HG03575 (cell line): ENCODE results near the gene RIMBP3B.
"Not testable (repeated sequence)": the region's sequence is repeated elsewhere in the genome, so short reads cannot be mapped to it uniquely, and the experiment has no call there.

Experiments used
- ATAC-seq: cut with Tn5 transposase; IDR thresholded peaks from one replicate; pipeline ENCODE4 v1.9.1; 2021; ENCODE audit not compliant: unreplicated experiment, insufficient number of reproducible peaks, low FRiP score; ENCODE audit errors: extremely low read depth

RIMBP3B gene

DNA sequence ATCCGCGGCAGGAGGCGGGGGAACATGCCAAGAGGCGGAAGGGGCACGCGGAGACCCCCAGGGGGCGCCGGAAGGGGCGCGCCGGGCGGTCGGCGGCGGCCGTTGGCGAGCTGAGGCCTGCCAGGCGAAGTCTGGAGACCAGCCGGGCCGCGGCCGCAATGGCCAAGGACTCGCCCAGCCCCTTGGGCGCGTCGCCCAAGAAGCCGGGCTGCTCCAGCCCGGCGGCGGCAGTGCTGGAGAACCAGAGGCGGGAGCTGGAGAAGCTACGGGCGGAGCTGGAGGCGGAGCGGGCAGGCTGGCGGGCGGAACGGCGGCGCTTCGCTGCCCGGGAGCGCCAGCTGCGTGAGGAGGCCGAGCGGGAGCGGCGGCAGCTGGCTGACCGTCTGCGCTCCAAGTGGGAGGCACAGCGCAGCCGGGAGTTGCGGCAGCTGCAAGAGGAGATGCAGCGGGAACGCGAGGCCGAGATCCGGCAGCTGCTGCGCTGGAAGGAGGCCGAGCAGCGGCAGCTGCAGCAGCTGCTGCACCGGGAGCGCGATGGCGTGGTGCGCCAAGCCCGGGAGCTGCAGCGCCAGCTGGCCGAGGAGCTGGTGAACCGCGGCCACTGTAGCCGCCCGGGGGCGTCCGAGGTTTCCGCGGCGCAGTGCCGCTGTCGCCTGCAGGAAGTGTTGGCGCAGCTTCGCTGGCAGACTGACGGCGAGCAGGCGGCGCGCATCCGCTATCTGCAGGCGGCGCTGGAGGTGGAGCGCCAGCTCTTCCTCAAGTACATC lies at the start of gene RIMBP3B:
RIMBP3B (plus strand) TSS at position 51 of the 767 bp plus-strand sequence; CDS start at position 159, 108 bp downstream.
- not testable (repeated sequence) for ATAC-seq

GRCh38 chr22:21357527-21357926 lies 26.0 kb upstream of the RIMBP3B start:
- ATAC-seq = not testable (repeated sequence)

DNA sequence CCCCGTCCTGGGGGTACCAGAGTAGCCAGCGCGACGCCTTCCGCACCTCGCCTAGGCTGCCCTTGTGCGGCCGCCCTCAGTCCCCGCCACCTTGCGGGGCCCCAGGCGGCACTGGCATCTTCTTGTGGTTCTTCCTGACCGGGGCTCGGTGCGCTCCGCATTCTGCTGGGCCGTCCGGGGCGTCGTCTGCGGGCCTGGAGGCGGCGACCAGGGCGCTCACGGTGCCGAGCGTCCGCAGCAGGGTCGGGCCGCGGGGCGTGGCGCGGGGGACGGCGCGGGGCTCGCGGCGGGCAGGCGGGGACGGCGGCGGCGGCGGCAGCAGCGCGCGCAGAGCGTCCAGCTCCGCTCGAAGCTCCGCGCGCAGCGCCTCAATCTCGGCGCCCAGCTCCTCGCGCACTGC lies 23.0 kb upstream of the RIMBP3B start:
- ATAC-seq = not testable (repeated sequence)

- ATAC-seq = not testable (repeated sequence)
These were observed 21.1 kb upstream of the RIMBP3B start for GRCh38 chr22:21362473-21362872.

DNA sequence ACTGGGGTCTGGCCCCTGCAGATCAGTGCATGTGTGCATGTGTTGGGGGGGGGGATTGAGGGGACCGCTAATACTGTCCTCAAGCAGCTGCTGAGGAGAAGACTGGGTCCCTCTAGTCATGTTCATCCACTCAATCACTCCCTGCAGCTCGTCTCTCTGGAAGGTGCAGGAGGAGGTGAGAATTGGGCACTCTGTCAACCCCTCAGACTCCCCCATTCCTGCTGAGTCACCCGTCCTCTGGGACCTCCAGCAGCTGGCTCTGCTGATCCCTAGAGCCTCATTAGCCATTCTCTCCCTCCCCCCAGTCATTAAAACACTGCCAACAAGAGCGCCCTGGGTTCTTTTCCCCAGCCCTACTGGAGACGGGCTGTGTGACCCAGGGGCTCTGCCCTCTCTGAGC lies 20.5 kb upstream of the RIMBP3B start:
- ATAC-seq = not testable (repeated sequence)

GRCh38 chr22:21363803-21364202 lies 19.7 kb upstream of the RIMBP3B start:
- ATAC-seq = not testable (repeated sequence)

DNA sequence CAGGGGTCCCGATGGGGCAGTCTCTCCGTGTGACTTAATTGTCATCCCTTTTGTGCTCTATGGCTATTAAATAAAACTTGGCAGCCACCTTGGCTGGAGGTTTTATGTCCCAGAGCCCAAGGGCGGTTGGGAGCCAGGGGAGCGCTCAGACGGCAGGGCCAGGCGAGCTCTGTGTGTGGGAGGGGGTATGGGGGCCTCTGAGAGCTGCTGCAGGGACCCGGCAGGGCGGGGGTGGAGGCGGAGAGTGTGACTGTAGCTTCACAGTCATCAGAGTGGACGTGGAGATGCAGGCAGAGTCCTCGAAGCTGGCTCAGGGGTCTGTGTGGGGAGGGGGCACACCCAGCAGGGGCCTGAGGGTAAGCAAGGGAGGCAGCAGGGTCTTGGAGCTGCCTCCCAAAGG lies 19.2 kb upstream of the RIMBP3B start:
- not testable (repeated sequence) for ATAC-seq

GRCh38 chr22:21365337-21365736 lies 18.2 kb upstream of the RIMBP3B start:
- ATAC-seq = not testable (repeated sequence)

DNA sequence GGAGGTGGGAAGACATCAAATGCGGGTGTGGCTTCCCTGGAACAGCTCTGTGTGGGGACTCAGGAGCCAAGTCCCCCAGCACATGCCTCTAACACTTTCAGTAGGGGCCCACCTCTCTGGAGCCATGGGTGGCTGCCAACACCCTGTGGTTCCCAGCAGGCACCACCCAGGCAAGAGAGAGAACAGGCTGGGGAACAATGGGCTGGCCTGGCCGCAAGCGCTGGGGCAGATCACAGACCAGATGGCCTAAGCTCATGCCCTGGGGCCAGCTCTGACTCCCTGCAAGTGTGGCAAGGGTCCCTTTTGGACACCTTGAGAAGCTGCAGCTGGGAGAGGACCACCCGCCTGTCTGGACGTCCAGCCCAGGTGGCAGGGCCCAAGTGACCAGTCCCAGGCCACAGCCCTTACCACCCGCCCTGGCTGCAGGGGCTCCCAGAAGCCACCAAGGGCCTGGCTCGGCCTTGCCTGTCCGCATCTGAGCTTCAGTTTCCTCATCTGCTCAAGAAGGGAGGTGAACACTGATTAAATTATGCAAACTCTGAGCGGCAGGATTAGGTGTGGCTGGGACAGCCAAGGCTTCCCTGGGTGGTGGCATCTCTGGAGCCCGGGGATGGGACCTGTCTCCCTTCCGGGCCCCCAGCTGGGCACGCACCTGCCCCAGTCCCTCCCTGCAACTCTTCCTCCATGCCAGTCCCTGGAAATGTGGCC lies 14.8 kb upstream of the RIMBP3B start:
- ATAC-seq = not testable (repeated sequence)

- ATAC-seq = not testable (repeated sequence)
These were observed 7.7 kb upstream of the RIMBP3B start for GRCh38 chr22:21375880-21376279.

DNA sequence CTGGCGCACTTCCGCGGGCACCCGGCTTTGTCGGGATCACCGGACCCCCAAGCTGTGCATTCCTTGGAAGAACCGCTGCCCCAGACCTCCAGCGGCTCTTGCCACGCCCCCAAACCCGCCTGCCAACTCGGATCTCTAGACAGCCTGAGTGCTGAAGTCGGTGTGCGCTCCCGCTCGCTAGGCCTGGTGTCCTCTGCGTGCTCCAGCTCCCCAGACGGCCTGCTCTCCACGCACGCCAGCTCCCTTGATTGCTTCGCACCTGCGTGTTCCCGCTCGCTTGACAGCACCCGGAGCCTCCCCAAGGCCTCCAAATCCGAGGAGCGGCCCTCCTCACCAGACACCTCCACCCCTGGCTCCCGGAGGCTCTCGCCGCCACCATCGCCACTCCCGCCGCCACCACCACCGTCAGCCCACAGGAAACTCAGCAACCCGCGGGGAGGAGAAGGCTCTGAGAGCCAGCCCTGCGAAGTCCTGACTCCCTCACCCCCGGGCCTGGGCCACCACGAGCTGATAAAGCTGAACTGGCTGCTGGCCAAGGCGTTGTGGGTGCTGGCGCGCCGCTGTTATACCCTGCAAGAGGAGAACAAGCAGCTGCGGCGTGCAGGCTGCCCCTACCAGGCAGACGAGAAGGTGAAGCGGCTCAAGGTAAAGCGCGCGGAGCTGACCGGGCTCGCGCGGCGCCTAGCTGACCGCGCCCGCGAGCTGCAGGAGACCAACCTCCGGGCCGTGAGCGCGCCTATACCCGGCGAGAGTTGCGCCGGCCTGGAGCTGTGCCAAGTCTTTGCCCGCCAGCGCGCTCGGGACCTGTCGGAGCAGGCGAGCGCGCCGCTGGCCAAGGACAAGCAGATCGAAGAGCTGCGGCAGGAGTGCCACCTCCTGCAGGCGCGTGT lies 1.2 kb downstream of the RIMBP3B start:
- not testable (repeated sequence) for ATAC-seq

GRCh38 chr22:21389480-21389879 lies 5.9 kb downstream of the RIMBP3B start:
- not testable (repeated sequence) for ATAC-seq

DNA sequence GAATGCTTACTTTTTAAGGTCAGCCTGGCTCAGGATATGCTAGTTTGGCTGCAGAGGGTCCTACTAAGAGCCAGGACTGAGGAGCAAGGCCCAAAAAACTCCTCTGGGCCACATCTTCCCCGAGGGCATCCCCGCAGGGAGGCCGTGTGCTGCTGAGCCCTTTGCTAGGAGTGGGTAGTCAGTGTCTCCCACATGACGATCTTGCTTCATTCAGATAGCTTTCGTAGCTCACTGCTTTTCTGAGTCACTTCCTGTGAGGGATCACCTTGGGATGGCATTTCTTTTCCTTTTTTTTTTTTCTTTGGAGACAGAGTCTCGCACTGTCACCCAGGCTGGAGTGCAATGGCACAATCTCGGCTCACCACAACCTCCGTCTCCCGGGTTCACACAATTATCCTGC lies 6.5 kb downstream of the RIMBP3B start:
- ATAC-seq = not testable (repeated sequence)

- not testable (repeated sequence) for ATAC-seq
These were observed 11.1 kb downstream of the RIMBP3B start for GRCh38 chr22:21394613-21395012.

DNA sequence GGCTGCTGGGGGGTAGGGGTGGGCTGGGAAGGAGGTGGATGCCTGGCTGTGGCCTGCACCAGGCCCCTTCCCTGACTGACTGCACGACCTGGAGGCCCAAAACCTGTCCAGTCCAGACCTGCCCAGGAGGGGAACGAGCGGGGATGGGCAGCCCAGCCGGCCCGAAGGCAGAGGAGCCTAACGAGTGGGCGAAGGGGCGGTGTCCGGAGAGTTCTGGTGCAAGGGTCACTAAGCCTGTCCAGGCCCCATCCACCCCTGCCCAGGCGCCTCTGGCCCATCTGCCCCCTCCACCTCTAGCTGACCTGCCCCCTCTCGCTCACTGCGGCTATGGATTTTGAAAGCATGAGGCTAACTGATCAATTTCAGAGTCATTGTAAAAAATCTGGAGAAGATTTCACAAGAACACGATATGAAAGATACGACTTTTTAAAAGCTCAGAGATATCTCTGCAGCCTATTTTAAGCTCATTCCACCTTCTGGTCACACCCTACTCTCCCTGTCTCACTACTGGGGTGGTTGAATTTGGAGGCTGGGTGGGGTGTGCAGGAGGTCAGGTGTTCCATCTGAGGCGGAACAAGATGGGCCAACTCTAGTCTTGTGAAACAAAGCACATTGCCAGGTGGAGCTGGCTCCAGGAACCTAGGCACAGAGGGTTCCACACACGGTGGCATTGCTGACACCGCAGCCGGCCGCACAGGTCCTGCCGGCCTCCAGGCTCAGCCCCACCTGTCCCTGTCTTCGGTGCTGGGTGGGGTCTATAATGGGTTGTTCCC lies 17.8 kb downstream of the RIMBP3B start:
- ATAC-seq = not testable (repeated sequence)

DNA sequence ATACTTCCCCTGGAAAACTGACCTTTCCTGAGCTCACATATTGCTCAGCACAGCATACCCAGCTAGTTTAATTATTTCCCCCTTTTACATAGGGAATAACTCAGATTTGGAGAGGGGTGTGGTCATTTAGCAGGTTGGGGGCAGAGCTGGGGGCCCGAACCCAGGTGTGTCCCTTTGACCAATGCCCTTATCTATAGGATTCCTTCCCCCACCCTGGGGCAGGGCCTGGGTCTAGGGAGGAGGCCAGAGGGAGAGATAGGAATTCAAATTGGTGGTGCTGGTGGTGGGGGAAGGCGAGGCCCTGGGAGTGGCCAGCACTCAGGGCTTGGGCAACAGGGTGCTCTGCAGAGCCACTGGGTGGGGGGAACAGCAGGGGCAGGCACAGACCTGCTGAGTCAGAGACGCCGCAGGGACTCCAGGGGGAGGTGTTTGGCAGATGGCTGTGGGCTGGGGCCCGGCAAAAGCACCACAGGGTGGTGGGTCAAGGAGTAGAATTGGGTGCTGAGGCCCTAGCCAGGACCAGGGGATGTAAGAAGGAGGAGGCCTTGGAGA lies 19.3 kb downstream of the RIMBP3B start:
- ATAC-seq = not testable (repeated sequence)

DNA sequence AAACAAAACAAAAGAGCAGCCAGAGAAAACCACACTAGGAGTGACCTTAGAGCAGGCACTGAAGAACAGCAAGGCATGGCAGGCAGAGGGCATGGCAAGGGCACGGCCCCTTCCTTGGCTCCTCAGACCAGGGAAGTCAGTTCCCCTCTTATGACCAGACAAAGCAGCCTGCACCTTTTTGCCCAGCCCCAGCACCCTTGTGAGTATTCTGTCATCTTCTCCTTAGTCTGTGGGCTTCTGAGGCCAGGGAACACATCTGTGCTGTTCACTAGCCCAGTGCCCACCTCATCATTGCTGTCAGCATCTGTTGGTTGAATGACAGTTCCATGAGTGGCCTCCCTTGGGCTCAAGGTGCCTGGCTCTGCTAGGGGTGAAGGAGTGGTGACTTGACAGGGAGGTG lies 23.6 kb downstream of the RIMBP3B start:
- ATAC-seq = not testable (repeated sequence)

DNA sequence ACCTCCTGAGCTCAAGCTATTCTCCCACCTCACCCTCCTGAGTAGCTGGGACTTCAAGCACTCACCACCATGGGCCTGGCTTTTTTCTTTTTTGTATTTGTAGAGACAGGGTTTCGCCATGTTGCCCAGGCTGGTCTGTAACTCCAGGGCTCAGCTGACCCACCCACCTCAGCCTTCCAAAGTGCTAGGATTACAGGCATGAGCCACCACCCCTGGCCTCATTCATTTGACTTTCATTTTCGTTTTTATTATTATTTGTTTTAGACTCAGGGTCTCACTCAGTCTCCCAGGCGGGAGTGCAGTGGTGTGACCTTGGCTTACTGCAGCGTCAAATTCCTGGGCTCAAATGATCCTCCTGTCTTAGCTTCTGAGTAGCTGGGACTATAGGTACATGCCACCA lies 24.2 kb downstream of the RIMBP3B start:
- not testable (repeated sequence) for ATAC-seq
